H9 (cell line): ENCODE measurements around the gene BPIFB6. TPM values are rescaled to one million over a fixed set of nuclear protein-coding genes. Genes with fewer than 3 reads are reported as not detected.
A peak's percentile ranks its signal among the peaks of the same experiment; 100 is the strongest.

ENCODE experiments used
- DNase-seq: peaks from one replicate; pipeline ENCODE4 v3.0.0-alpha.2; 2017
- H2AFZ ChIP-seq: one replicate; pipeline ENCODE4 v1.6.1; 2013; ENCODE audit warnings: mild to moderate bottlenecking, low read length, control low read depth, moderate library complexity
- H2AK5ac ChIP-seq: 2 replicates; pipeline ENCODE4 v1.6.1; 2013; ENCODE audit warnings: low read length, control low read depth, mixed read lengths; ENCODE audit not compliant: insufficient read length
- H2BK120ac ChIP-seq: one replicate; pipeline ENCODE4 v1.6.1; 2013; ENCODE audit warnings: low read depth, mild to moderate bottlenecking, low read length, control low read depth, inconsistent platforms; ENCODE audit not compliant: poor library complexity, severe bottlenecking
- H2BK12ac ChIP-seq: 2 replicates; pipeline ENCODE4 v1.6.1; 2013; ENCODE audit warnings: low read length, control low read depth, mixed read lengths, low read depth; ENCODE audit not compliant: insufficient read length
- H2BK15ac ChIP-seq: 2 replicates; pipeline ENCODE4 v1.6.1; 2013; ENCODE audit warnings: low read depth, low read length, control low read depth
- H2BK20ac ChIP-seq: one replicate; pipeline ENCODE4 v1.6.1; 2013; ENCODE audit warnings: low read depth, mild to moderate bottlenecking, low read length, control low read depth, inconsistent platforms; ENCODE audit not compliant: poor library complexity, severe bottlenecking
- H2BK5ac ChIP-seq: 2 replicates; pipeline ENCODE4 v1.6.1; 2013; ENCODE audit warnings: low read length, control low read depth, mixed read lengths; ENCODE audit not compliant: insufficient read length
- H3K14ac ChIP-seq: 2 replicates; pipeline ENCODE4 v1.6.1; 2013; ENCODE audit warnings: low read length, control low read depth; ENCODE audit not compliant: insufficient read depth
- H3K18ac ChIP-seq: 2 replicates; pipeline ENCODE4 v1.6.1; 2013; ENCODE audit warnings: low read depth, mild to moderate bottlenecking, mixed read lengths, low read length, control low read depth; ENCODE audit not compliant: insufficient read length
- H3K23ac ChIP-seq: 2 replicates; pipeline ENCODE4 v1.6.1; 2013; ENCODE audit warnings: low read length, control low read depth, mixed read lengths, low read depth; ENCODE audit not compliant: insufficient read length
- H3K23me2 ChIP-seq: 2 replicates; pipeline ENCODE4 v1.6.1; 2013; ENCODE audit warnings: low read depth, mild to moderate bottlenecking, mixed read lengths, low read length, control low read depth; ENCODE audit not compliant: insufficient read length, poor library complexity, severe bottlenecking
- H3K27ac ChIP-seq: 2 replicates; pipeline ENCODE4 v1.5.1; 2013; ENCODE audit warnings: low read length, control low read depth, mixed read lengths, low read depth; ENCODE audit not compliant: insufficient read length
- H3K27me3 ChIP-seq: 2 replicates; pipeline ENCODE4 v1.6.1; 2013; ENCODE audit warnings: low read length, control low read depth, inconsistent platforms; ENCODE audit not compliant: insufficient read depth
- H3K4ac ChIP-seq: 2 replicates; pipeline ENCODE4 v1.6.1; 2013; ENCODE audit warnings: low read depth, mild to moderate bottlenecking, control low read depth, inconsistent platforms, low read length, moderate library complexity
- H3K4me1 ChIP-seq: 2 replicates; pipeline ENCODE4 v1.6.1; 2013; ENCODE audit warnings: low read length, control low read depth, inconsistent platforms; ENCODE audit not compliant: insufficient read depth
- H3K4me2 ChIP-seq: 2 replicates; pipeline ENCODE4 v1.6.1; 2013; ENCODE audit warnings: low read length, control low read depth, mixed read lengths; ENCODE audit not compliant: insufficient read length, insufficient read depth
- H3K56ac ChIP-seq: 2 replicates; pipeline ENCODE4 v1.6.1; 2013; ENCODE audit warnings: low read depth, mild to moderate bottlenecking, mixed read lengths, low read length, control low read depth; ENCODE audit not compliant: insufficient read length
- H3K79me1 ChIP-seq: 2 replicates; pipeline ENCODE4 v1.6.1; 2013; ENCODE audit warnings: low read depth, mild to moderate bottlenecking, moderate library complexity, low read length, control low read depth, inconsistent platforms; ENCODE audit not compliant: insufficient read depth, poor library complexity, severe bottlenecking
- H3K79me2 ChIP-seq: 2 replicates; pipeline ENCODE4 v1.6.1; 2013; ENCODE audit warnings: low read length, control low read depth, inconsistent platforms; ENCODE audit not compliant: insufficient read depth
- H3K9ac ChIP-seq: 2 replicates; pipeline ENCODE4 v1.6.1; 2013; ENCODE audit warnings: low read length, control low read depth, mixed read lengths; ENCODE audit not compliant: insufficient read length; ENCODE audit errors: extremely low read depth
- H3K9me3 ChIP-seq: one replicate; pipeline ENCODE4 v1.6.1; 2013; ENCODE audit warnings: low read depth, low read length, inconsistent platforms; ENCODE audit not compliant: control insufficient read depth
- H3T11ph ChIP-seq: one replicate; pipeline ENCODE4 v1.6.1; 2013; ENCODE audit warnings: mild to moderate bottlenecking, low read length, control low read depth, inconsistent platforms
- H4K20me1 ChIP-seq: one replicate; pipeline ENCODE4 v1.6.1; 2013; ENCODE audit not compliant: control insufficient read depth, insufficient read length, insufficient read depth
- H4K5ac ChIP-seq: 2 replicates; pipeline ENCODE4 v1.6.1; 2013; ENCODE audit warnings: low read depth, mild to moderate bottlenecking, mixed read lengths, low read length, control low read depth; ENCODE audit not compliant: insufficient read length
- H4K8ac ChIP-seq: replicated peaks from 2 replicates; pipeline ENCODE4 v1.6.1; 2013; ENCODE audit warnings: low read length, control low read depth, mixed read lengths, low read depth; ENCODE audit not compliant: insufficient read length
- H4K91ac ChIP-seq: 2 replicates; pipeline ENCODE4 v1.6.1; 2013; ENCODE audit warnings: low read depth, mild to moderate bottlenecking, moderate library complexity, mixed read lengths, low read length, control low read depth; ENCODE audit not compliant: insufficient read length
- H3K27ac Mint-ChIP-seq, 3 experiments: 2 replicates in 2 of 3; 3 replicates in 1 of 3; pipeline ENCODE4 v1.8.0; 2020 to 2021; ENCODE audit warnings: mixed read lengths in 3 of 3, mild to moderate bottlenecking in 1 of 3, moderate library complexity in 1 of 3
- H3K27me3 Mint-ChIP-seq: 2 replicates; pipeline ENCODE4 v1.8.0; 2021; ENCODE audit warnings: low read depth, mild to moderate bottlenecking, moderate library complexity, mixed read lengths
- H3K36me3 Mint-ChIP-seq, 3 experiments: 2 replicates in 2 of 3; 3 replicates in 1 of 3; pipeline ENCODE4 v1.8.0; 2020 to 2021; ENCODE audit warnings: low read depth in 3 of 3, mixed read lengths in 3 of 3; ENCODE audit not compliant: insufficient read depth in 1 of 3
- H3K4me1 Mint-ChIP-seq, 2 experiments: 2 replicates each; pipeline ENCODE4 v1.8.0; 2020; ENCODE audit warnings: mixed read lengths in 2 of 2
- H3K4me3 Mint-ChIP-seq, 2 experiments: 2 replicates in 1 of 2; 3 replicates in 1 of 2; pipeline ENCODE4 v1.8.0; 2020 to 2021; ENCODE audit warnings: mild to moderate bottlenecking in 2 of 2, mixed read lengths in 2 of 2, moderate library complexity in 1 of 2
- H3K9me3 Mint-ChIP-seq, 2 experiments: 2 replicates in 1 of 2; 3 replicates in 1 of 2; pipeline ENCODE4 v1.8.0; 2020; ENCODE audit warnings: mild to moderate bottlenecking in 2 of 2, mixed read lengths in 2 of 2, moderate library complexity in 1 of 2
- CTCF ChIP-seq: fragments of 200-600 bp; sonication (generic); conservative IDR thresholded peaks from 3 replicates; pipeline ENCODE4 v1.8.0; 2021; ENCODE audit warnings: antibody characterized with exemption, mild to moderate bottlenecking
- WGBS: extraction: QIAGEN DNeasy Blood & Tissue Kit; methylation state at CpG from one replicate; pipeline ENCODE4 v1.1.7; 2013; ENCODE audit warnings: missing lambda C conversion rate, low lambda C conversion rate, mixed read lengths; ENCODE audit not compliant: insufficient read length; ENCODE audit errors: extremely low coverage; 5-methylcytosine and 5-hydroxymethylcytosine counted together
- total RNA-seq: library from RNA; stranded (reverse); gene quantifications from 2 replicates; pipeline ENCODE4 v1.2.1, GENCODE V29; 2021

BPIFB6 gene
- total RNA-seq, 1 experiment from 2014 or later: not detected

- Histone ChIP-seq H2BK120ac (no peak overlapping the region), H2AK5ac (no peak overlapping the region), H3K23ac (no peak overlapping the region), H2BK12ac (no peak overlapping the region), H3K18ac (no peak overlapping the region), H3T11ph (no peak overlapping the region), H4K8ac (no peak overlapping the region), H4K5ac (no peak overlapping the region), H3K4me1 (no peaks in the 10 kb centered on the region), H3K23me2 (no peaks in the 10 kb centered on the region), H3K27ac (no peak overlapping the region), H2AFZ (no peak overlapping the region), H3K4me2 (no peak overlapping the region), H3K27me3 (no peaks in the 10 kb centered on the region), H3K9me3 (no peaks in the 10 kb centered on the region), H3K79me2 (no peaks in the 10 kb centered on the region), H3K56ac (no peak overlapping the region), H3K4ac (no peak overlapping the region), H2BK20ac (no peak overlapping the region), H2BK5ac (no peak overlapping the region), H3K9ac (no peak overlapping the region), H2BK15ac (no peak overlapping the region), H4K91ac (no peak overlapping the region), H4K20me1 (no peaks in the 10 kb centered on the region), H3K79me1 (no peaks in the 10 kb centered on the region), H3K14ac (no peak overlapping the region)
- no peak for TF ChIP-seq CTCF
- no CpG with 5 or more reads among the region's 16 CpGs for WGBS
- Mint-ChIP-seq H3K27me3 (peaks cover 4% of the 10 kb centered on the region), H3K36me3 (no peaks in the 10 kb centered on the region), H3K4me3 (no peak overlapping the region), H3K9me3 (no peaks in the 10 kb centered on the region), H3K4me1 (peaks cover 5 to 6% of the 10 kb centered on the region in 2 experiments; a peak in 1 of 4 replicates), H3K27ac (peak overlapping the region in 2 of 3 experiments; percentile 30 to 62; a peak in 1 of 7 replicates)
- no peak for DNase-seq
These were observed 43.4 kb upstream of the BPIFB6 start for GRCh38 chr20:32988008-32988407.
